GM12873 (cell line): ENCODE results near the gene TLL1.

Experiments
- CTCF ChIP-seq: IDR thresholded peaks from 2 replicates; pipeline ENCODE4 v1.5.1; 2012; ENCODE audit warnings: low read depth, mild to moderate bottlenecking, moderate library complexity, low read length, control low read depth; ENCODE audit not compliant: insufficient read depth; ENCODE audit errors: missing control alignments

The TLL1 gene

GRCh38 chr4:166146806-166147540 lies 273.9 kb downstream of the TLL1 start:
- no peak for TF ChIP-seq CTCF
